HG02885 (cell line): Measurements from ENCODE around the gene LHFPL3.

Source experiments
- ATAC-seq: cut with Tn5 transposase; IDR thresholded peaks from one replicate; pipeline ENCODE4 v1.9.1; 2021; ENCODE audit warnings: mild to moderate bottlenecking; ENCODE audit not compliant: unreplicated experiment, poor library complexity

The LHFPL3 gene

DNA sequence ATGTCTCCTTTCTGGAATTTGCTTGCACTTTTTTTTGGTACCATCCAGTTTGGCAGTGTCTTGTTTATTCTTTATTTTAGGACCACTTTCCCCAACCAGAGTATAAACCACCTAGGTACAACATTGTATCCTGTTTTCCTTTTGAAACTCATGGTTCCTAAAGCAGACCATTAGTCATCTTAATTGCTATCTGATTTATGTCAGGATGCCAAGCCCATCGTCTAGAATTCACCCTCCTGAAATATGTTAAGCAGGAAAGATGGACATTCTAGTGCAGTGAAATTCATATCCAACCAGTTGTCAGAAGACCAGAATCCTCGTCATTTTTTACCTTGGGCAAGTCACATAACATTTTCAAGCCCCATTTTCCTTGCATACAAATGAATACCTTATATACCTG is 462.0 kb downstream of the LHFPL3 start:
- no peak for ATAC-seq

- no peak for ATAC-seq
Measured at GRCh38 chr7:104791080-104791479, 462.7 kb downstream of the LHFPL3 start.

- no peak for ATAC-seq
Measured at GRCh38 chr7:104793066-104793465, 464.7 kb downstream of the LHFPL3 start.

DNA sequence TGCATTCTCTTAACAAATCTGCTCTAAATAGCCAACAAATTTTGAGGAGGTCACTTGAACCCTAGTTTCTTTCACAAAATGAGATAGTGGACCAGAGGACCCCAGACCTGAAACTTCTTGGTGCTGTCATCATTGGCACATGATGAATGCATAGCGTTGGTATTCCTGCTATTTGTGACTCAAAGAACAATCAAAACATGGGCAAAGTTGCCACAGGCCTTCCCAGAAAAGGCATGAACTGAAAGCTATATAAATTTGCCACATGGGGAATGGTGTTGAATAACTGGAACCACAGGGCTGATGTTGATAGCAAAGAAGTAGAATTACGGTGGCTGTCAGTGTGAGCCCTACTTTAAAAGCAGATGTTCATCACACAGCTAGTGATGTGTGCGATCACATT is 465.8 kb downstream of the LHFPL3 start:
- ATAC-seq = no peak

DNA sequence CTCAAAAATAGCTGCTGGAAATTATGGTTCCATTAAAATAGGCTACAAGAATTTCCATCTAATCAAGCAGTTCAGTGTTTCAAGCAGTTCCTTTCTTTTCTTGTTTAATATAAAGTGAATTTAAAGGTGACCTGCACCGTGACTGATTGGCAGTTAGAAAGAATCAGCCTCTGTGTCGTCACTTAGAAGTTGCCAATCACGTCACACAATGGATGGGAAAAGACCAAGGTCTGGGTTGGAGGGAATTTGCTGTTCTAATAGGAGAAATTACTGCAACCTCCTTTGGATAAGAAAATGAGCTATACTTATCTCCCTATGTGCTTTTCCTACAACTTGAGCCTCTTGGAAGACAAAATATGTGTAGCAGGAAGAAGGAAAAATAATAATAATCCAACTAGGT is 466.2 kb downstream of the LHFPL3 start:
- no peak for ATAC-seq

DNA sequence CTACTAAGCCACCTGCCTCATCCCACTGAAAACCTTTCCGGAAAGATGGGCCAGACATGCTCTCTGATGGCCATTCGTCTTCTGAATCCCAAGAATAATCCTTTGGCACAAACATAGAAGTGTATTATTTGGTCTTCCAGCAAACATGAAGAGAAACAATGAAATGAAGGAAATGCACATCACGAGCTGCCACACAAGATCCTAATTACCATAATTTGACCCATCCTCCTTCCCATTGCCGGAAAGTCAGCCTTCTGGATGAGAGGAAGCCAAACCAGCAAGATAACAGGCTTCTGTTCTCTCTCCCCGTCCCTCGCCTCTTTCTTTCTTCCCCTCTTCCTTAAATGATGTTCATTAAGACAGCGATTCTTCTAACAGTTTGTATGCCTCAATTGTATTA is 466.7 kb downstream of the LHFPL3 start:
- no peak for ATAC-seq

GRCh38 chr7:104795616-104796398 is 467.4 kb downstream of the LHFPL3 start:
- ATAC-seq = no peak

- no peak for ATAC-seq
Measured at GRCh38 chr7:104800307-104800706, 471.9 kb downstream of the LHFPL3 start.

GRCh38 chr7:104801022-104801421 is 472.6 kb downstream of the LHFPL3 start:
- no peak for ATAC-seq

DNA sequence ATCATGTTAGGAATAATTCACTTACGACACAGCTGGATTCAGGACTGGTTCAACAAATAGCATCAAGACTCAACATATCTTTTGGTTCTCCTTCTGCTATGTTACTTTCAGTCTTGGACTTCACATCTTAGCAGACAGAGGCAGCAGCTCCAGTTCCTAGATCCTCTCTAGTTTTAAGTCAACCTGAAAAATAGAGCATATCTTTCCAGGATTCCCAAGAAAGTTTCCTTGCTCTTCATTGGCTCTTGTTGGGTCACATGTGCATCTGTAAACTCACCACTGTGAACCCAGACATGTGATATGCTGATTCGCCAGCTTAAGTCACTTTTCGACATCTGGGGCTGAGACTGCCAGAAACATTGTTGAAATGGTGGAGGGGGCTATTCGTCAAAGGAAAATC is 475.5 kb downstream of the LHFPL3 start:
- no peak for ATAC-seq

GRCh38 chr7:104804696-104805095 is 476.3 kb downstream of the LHFPL3 start:
- ATAC-seq = no peak

- no peak for ATAC-seq
Measured at GRCh38 chr7:104805449-104806317, 477.3 kb downstream of the LHFPL3 start.

GRCh38 chr7:104807671-104808070 is 479.3 kb downstream of the LHFPL3 start:
- ATAC-seq = no peak

GRCh38 chr7:104809906-104810305 is 481.5 kb downstream of the LHFPL3 start:
- no peak for ATAC-seq

DNA sequence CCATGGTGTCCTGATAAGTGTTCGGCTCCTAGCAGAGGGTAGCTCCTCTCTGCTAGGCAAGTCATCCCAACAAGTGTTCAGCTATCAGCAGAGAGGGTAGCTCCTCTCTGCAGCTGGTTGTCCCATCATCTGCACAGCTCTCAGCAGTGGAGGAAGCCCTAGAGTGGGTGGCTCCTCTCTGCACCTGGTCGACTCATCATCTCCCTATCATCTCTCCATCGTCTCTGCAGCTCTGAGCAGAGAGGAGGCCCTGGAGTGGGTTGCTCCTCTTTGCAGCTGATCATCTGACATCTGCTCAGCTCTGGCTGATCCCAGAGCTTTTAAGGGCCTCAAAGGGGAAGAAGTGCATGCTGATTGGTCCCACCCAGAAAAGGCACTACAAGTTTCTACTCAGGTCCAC is 485.7 kb downstream of the LHFPL3 start:
- no peak for ATAC-seq

DNA sequence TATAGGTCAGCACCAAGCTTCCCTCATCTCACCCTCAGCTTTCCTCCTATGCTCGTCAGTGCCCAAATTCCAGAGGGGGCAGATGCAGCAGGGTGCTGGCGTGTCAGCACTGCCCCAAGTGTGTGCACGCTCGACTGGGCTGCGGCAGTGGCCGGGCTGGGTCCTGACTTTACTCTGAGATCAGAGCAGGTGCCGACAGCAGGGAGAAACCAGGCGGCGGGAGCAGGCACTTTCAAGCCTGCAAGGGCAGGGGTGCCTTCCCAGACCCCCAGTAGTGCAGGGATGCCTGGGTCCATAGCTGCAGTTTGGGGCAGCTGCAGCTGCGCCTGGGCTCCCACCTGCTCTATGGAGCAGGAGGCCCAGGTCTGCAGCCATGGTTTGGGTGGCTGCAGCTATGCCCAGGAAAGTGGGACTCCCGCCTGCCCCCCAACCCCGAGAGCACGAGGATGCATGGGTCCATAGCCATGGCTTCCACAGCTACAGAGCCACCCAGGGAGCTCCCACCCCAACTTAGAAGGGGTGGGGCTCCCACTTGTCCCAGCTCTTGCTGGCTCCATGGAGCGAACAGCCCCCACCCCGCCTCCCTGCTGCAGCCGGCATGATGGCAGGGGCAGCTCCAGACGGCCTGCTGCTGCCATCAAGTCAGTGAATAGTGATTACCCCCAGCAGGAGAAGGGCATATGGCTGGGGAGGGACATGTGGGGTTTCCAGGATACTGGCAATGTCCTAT is 486.4 kb downstream of the LHFPL3 start:
- ATAC-seq = no peak

- no peak for ATAC-seq
Measured at GRCh38 chr7:104816537-104816936, 488.1 kb downstream of the LHFPL3 start.

DNA sequence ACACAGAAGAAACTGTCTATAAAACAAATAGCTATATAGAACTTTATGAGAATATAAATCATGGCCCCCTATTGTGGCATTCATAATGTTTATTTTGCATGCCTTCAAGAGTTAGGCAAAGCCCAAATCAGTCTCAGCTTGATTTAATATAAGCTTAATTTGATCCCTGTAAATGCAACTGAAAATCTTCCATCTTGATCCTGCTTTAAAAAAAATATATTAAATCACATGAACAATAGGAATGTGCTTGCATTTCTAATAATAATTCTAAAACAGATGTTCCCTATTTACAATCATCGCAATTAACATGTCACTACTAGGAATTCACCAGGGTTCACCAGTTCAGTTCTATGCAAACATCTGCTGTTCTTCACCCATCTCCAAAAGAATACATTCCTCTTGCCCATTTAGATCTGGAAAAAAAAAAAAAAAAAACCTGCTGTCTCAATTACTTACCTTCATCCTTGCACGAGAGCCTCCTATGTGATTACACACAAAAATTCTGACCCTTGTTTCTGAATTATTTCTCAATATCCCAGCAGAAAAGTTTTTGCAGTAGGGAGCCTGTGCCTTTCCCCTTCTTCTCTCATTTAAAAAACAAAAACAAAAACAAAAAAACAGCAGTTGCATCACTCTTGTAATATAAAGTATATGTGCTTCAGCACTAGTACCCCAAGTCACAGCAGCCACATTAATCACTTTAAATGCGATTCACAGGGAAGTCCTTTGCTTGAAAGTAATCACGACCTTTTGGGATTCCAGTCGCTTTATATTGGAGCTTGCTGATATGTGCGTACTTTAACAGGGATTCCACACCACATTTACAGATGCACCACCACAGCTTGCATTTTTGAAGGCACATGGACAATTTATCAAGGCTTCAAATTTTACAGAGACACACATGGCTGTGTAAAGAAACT is 490.8 kb downstream of the LHFPL3 start:
- ATAC-seq = no peak

GRCh38 chr7:104820836-104821535 is 492.6 kb downstream of the LHFPL3 start:
- ATAC-seq = no peak
